KBM-7 (cell line): ENCODE data around the gene PLEKHA7.
A peak's percentile ranks its signal among the peaks of the same experiment; 100 is the strongest.
"Not testable (repeated sequence)": the region's sequence is repeated elsewhere in the genome, so short reads cannot be mapped to it uniquely, and the experiment has no call there.

Experiments
- DNase-seq: peaks from one replicate; pipeline ENCODE4 v3.0.0-alpha.2; 2015
- in situ Hi-C: fragments of 300-500 bp; cut with MboI; formaldehyde crosslinking; loops from 2 replicates; pipeline ENCODE4 v1.14.3; 2020; ENCODE audit warnings: low sequenced_read_pairs, low pct_unique_long_range_greater_than_20kb, mixed read lengths

PLEKHA7 gene

DNA sequence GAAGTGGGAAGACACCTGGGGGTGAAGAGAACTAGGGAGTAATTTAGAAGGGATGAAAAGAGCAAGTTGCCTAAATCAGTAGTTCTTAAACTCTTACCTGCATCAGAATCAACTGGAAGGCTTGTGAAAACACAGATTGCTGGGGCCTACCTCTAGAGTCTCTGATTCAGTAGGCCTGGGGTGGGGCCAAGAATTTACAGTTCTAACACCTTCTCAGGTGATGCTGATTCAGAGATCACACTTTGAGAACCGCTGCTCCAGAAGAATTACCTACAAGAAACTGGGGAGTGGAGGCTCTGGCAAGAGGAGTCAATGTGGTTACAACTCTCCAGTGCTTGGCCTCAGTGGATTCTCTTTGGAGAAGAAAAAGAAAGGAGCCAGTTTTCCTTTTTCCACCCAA is 147.1 kb downstream of the PLEKHA7 start:
- in situ Hi-C loops: no loop called here
- DNase-seq: no peak

DNA sequence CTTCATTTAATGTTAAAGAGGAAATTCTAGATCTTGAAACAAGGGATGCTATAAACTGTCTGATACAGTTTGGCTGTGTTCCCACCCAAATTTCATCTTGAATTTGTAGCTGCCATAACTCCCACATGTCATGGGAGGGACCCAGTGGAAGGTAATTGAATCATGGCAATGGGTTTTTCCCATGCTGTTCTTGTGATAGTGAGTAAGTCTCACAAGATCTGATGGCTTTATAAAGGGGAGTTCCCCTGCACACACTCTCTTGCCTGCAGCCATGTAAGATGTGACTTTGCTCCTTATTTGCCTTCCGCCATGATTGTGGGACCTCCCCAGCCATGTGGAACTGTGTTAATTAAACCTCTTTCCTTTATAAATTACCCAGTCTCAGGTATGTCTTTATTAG is 149.8 kb downstream of the PLEKHA7 start:
- DNase-seq, in situ Hi-C loops: not testable (repeated sequence)

DNA sequence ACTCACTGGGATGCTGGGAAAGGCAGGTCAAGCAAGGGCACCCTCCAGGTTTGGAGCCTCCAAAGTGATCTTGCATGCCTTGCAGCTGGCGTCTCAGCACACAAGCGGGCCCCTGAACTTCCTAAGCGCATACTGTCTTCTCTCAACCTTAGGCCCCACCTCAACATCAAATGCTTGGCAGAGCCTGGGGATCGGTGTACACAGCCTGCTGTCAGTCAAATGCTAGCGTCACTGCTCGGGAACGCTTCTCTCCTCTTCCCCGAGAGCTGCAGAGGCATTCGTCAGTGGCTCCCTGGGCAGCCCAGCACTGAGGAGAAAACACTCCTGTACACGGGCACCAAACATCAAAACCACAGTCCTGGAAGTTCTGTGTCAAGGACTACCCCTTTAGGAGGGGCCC is 150.8 kb downstream of the PLEKHA7 start:
- in situ Hi-C loops: no loop called here
- DNase-seq: no peak

DNA sequence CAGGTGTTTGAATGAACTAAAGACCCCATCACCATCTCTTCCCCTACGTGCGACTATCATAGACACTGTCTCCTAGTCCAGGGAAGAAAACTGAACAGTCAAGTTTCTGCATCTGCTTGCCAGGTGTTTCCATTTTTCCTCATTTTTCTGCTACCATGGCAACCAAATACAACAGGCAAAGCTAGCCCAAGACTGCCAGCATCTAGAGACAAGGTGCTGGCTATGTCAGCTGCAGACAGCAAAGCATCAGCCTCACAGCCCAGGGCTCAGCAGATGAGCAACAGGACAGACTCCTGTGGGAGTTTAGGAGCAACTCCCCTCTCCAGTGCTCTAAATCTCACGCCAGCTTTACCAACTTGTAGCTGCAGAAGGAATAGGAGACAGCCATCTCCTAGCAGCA is 151.5 kb downstream of the PLEKHA7 start:
- peak; percentile 17 for DNase-seq
- in situ Hi-C loops: no loop called here

DNA sequence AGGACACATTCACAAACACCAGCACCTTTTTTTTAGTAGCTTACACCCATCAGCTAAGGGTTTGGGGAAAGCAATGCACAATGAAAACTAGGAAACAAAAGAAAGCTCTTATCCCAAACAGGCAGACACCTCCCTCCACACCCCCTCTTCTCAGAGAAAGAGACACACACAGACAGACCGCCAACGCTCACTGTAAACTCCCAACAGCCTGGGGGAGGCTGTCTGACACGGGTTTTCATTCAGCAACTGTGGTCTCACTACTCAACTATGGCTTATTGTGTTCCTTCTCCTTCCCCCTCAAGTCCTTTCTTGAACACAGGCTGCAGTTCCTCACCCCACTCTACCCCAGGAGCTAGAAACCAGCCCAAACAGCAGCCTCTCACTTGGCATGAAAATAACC is 152.4 kb downstream of the PLEKHA7 start:
- DNase-seq: peak; percentile 39
- in situ Hi-C loops: no loop called here

DNA sequence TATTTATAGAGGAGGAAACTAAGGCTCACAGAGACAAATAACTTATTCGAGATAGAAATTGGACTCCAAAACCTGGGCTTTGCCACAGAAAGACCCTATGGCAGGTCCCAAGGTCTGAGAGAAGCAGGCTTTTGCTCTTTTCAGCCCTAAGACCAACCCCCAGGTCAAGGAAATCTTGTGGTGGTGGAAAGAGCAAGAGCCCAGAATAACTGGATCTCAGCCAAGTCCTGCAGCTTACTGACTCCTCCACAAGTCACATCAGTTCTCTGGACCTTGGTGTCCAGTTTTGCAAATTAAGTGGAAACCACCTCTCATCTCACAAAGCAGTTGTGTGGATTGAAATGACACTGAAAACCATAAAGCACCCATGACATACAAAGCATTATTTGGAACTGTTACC is 153.6 kb downstream of the PLEKHA7 start:
- DNase-seq: peak; percentile 8
- in situ Hi-C loops: no loop called here

DNA sequence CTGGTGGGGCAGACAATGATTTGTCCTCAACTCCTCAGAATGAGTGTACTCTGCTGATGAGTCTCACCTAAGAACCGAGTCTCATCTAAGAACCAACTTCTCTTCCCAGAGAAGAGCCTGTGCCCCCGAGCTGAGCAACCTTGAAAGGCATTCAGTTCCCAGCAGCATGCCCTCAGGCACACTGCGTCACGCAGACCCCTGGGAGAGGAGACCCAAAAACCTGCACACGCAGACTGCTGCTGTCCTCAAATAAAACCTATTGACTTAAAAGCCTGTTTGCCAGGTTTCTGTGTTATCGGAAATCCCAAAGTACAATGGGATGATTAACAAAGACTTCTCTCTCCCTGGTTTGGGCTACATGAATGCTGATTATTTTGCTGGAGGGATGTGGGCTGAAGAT is 154.6 kb downstream of the PLEKHA7 start:
- DNase-seq: no peak
- in situ Hi-C loops: no loop called here

DNA sequence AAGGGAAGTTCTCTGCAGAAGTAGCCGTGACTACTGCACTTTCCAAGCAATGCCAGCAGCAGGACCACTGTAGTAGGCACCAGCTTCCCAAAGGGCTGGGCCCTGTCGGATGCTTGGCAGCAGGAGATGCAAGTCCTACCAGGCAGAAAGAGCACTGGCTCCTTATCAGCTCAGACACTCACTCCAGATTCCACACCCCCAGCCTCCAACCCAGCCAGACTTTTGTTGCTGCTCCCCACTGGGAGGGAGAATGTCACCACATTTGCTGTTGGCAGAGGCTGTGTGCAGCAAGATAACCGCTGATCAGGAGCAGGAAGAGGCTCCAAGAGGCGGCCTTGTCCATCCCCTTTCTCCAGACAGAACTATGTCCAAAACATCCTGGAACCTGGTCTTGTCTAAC is 157.0 kb downstream of the PLEKHA7 start:
- in situ Hi-C loops: no loop called here
- peak; percentile 5 for DNase-seq

DNA sequence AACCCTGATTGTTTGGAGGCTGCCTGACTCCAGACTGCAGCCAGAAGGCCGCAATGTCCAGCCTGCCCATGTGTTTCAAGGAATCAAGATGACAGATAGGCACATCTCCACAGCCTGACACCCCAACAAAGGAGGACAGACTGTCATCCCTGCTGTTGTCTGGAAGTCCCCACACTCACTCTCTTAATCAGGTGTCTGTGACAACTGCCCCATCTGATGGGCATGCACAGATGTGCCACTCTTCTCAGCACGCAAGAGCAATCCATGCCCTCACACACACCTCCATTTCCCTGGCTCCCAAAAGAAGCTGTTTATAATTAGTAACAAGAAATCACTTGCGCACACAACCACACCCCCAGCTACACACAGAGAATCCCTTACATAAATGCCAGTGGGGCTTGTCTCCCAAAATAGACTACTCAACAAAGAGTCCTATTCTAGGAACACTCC is 158.2 kb downstream of the PLEKHA7 start:
- in situ Hi-C loops: no loop called here
- DNase-seq: no peak

DNA sequence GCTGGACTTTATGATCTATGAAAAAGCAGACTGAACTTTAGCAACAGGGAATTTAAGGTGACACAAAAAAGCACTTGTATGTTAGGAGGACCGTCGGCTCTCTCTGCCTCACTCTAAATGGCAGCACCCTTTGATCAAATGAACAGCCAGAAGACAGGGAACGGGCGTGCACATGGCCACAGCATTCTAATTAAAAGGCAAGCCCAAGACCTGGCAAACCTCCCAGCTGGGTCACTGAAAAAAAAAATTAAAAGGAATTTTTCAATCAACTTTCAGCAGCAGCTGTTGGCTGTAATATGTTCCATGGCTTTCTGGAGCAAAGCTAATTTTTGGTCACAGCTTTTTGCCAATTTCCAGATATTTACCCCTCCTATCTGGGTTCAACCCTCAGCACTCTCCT is 159.2 kb downstream of the PLEKHA7 start:
- in situ Hi-C loops: no loop called here

DNA sequence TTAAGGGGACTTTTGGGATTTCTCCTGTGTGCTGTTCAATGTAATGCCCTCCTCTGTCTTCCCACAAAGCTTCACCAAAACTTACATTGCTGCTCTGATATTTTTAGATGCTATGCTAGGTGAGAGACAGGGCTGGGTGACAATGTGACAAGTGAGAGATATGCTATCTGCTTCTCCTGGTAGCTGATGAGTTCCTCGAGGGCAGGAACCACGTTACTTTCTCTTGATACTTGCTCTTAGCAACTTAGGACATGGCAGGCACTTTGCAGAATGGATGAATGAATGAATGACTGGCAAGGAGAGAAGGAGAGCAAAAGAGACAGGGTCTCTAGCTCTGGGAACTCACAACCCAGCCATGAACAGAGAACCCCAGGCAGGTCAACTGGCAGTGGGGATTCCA is 160.4 kb downstream of the PLEKHA7 start:
- in situ Hi-C loops: no loop called here
- DNase-seq: no peak

More for the DNA sequence above, 159.2 kb downstream of the PLEKHA7 start:
- DNase-seq: no peak

DNA sequence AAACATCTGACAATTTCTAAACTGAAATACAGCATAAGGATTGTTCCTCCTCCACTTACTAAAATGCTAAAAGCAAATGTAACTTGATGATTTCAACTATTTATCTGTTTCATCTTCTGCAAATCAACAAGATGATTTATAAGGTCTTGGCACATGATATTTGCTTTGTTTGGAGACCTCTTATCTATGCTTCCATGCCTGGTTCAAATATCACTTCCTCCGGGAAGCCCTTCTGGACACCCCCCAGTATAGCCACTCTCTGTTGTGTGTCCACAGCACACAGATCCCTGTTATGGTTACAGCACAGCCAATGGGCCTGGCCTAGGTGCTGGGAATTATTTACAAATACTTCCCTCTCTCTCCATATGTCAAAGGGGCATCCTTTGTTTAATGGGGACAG is 160.9 kb downstream of the PLEKHA7 start:
- in situ Hi-C loops: no loop called here
- no peak for DNase-seq

DNA sequence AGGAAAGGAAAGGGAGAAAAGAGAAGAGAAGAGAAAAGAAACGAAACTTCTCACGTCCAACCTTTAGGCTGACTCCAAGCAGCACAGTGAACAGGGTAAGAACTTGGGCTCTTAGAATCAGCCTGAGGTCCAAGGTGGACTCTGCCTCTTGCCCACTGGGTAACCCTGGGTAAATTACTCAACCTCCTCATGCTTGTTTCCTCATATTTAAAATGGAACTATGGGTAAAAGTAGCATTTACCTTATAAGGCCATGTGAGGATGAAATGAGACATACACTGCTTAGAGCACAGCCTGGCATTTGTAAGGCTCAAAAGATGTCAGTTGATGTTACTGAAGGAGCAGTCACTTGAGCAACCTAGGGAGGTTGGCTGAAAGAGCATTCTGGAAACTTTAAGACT is 167.9 kb downstream of the PLEKHA7 start:
- DNase-seq: no peak
- in situ Hi-C loops: no loop called here

DNA sequence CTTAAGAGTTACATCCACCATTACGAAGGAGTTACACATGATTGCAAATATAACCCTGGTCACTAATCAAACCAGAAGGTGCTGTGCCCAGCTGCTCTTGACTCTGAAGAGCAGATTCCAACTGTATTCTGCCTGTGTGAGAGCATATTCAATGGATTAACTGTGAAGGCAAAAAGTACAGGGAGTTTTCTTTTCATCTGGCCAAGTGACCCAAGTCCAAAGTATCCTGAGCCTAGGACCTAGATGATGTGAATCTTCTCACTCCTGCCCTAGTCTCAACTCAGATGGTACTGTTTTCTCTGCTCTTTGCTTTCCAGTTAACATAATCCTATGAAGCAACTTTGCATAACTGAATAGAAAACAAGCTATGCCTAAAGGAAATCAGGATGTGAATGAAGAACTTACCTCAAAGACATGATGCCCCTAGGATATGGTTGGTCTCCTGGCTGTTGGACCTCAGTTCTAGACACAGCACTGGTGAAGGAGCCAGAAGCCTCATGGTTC is 169.9 kb downstream of the PLEKHA7 start:
- in situ Hi-C loops: no loop called here
- DNase-seq: no peak

DNA sequence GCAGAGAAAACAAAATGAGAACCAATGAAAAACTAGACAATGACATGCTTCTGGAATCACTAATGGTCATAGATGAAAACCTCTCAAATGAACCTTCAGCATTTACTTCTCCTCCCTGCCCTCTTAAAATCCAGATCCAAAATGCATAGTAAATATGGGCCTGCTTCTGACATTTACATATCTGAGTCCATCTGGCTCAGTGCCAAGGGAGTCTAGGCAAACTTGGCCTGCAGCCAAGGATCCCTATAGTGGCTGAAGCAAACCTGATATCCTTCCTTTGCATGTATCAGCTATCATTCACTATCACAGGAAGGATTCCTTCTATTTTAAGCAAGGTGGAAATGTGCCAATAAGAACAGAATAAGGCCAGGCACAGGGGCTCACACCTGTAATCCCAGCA is 170.9 kb downstream of the PLEKHA7 start:
- in situ Hi-C loops: no loop called here
- DNase-seq: no peak

DNA sequence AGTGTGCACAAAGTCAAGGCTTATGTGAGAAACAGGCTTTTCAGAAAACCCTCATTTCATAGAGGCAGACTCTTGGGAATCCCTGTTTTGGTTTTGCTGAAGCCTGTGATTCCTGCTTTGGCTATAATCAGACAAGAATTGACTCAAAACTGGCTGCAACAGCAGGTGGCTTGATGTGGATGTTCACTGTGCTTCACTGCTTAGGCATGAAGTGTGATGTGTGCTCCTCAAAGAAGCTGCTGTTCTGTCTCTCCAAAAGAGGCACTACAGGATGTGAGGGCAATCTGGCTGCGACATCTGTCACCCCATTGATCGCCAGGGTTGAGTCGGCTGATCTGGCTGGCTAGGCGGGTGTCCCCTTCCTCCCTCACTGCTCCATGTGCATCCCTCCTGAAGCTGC is 172.2 kb downstream of the PLEKHA7 start:
- in situ Hi-C loops: no loop called here
- no peak for DNase-seq

DNA sequence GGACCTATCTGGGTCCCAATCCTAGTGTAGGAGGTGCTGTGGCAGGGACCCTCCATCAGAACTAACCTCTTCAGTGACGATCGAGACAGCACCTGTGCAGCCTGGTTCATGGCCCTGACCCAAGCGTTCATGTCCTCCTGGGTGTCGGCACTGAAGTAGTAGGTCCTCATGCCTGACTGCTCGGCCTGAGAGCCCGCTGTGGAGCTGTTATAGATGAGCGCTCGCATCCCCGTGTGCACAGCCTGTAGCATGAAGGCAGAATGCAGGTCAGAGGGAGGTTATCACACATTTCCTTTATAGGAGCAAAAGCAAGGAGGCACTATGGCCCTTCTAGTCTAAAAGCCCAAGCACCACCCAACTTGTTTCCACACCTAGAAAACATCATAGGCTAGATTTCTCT is 172.7 kb downstream of the PLEKHA7 start:
- in situ Hi-C loops: no loop called here
- no peak for DNase-seq

DNA sequence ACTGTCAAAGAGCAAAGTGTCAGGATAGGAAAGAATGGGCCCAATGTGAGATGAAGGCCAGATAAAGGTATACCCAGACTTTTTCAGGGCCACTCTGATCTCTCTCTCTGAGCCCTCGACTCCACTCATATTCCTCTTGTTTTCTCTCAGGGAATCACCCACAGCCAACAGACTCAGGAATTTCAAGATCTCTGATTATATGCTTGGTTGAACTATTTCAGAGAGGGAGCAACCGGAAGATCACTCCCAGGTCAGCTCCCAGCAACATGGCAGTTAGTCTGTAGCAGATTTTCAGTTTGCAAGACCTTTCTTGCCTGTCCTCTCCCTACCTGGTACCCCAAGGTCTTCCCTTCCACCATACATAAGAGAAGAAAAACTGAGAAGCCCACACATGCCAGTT is 173.3 kb downstream of the PLEKHA7 start:
- in situ Hi-C loops: no loop called here
- DNase-seq: no peak

DNA sequence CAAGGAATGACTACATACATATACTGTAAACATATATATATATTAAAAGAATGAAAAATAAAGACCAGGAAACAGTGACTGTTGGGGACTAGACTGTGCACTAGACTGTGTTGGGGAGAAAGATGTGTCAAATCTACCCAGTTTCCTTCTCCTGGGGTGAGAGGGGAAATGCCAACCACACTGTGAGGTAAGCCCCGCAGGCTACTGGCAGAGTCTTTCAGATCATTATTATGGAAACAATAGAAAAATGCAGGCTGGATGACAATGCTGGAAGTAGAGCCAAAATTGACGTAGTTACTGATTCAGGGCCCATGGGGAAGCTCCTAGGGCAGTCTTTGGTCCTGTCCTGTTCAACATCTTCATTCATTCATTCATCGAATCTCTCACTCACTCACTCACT is 174.4 kb downstream of the PLEKHA7 start:
- in situ Hi-C loops: no loop called here

DNA sequence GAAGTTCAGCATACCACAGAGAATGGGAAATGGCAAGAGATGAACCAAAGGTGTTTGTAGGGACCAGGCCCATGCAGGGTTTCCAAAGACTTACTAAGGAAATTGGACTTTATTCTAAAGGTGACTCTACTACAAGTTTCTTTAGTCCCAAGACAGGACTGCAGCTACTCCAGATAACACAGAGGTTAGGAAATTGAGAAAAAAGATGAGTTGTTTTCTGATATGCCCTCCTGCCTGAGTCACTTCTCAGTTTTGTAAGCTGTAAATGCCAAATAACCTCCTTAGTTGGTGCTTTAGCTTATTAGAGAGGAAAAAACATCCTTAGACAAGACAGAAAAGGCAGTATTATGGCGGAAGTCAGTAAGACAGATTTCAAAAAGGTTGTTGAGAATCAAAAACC is 179.8 kb downstream of the PLEKHA7 start:
- DNase-seq: no peak
- in situ Hi-C loops: no loop called here

More for the DNA sequence above, 174.4 kb downstream of the PLEKHA7 start:
- DNase-seq: no peak

DNA sequence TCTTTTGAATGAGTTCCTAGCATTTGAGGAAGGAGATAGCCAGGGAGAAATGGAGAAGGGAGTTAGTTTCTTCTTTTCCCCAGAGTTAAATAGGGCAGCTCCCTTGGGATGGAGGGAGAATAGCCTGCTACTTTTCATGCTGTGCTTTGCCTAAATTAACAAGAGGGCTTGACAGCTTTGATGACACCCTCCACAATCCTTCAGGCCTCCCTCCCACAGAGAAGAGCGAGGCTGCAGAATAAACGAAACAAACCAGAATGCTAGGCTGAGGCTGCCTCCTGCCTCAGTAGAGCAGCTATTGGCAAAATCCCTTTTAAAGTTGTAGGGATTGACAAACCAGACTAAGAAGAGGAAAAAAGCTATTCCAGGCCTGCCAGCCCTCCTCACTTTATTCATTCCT is 181.2 kb downstream of the PLEKHA7 start:
- in situ Hi-C loops: no loop called here
- no peak for DNase-seq

DNA sequence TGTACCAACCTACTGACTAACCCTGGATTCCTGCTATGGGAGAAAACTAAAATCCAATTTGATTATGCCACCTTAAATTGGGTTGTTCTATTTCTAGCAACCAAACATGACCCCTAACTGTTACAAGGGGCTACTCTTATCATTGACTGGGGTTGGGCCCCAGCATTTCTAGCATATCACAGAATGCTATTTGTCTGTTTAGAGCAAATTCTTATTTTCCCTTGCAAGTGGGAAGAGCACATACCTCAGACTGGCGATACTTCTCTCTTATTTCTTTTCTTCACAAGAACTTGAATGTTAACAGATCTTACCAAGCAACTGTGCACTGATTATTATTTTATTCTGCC is 182.0 kb downstream of the PLEKHA7 start:
- no peak for DNase-seq
- in situ Hi-C loops: no loop called here
